Upper lobe of right lung (tissue), 1 donor: ENCODE results near the gene PTGR2. TPM values are rescaled to one million over a fixed set of nuclear protein-coding genes. Genes with fewer than 3 reads are reported as not detected.

Experiments
- ATAC-seq: fragments of 200-7000 bp; cut with Tn5 transposase; one replicate; pipeline ENCODE4 v1.9.1; 2020; ENCODE audit warnings: mild to moderate bottlenecking, moderate library complexity
- DNase-seq: peaks from one replicate; pipeline ENCODE4 v3.0.0-alpha.2; 2020
- H3K27ac ChIP-seq: fragments of 200-600 bp; one replicate; pipeline ENCODE4 v1.8.0; 2022
- H3K27me3 ChIP-seq: fragments of 200-600 bp; one replicate; pipeline ENCODE4 v1.8.0; 2022; ENCODE audit warnings: mild to moderate bottlenecking
- H3K36me3 ChIP-seq: fragments of 200-600 bp; one replicate; pipeline ENCODE4 v1.8.0; 2022
- H3K4me1 ChIP-seq: fragments of 200-600 bp; one replicate; pipeline ENCODE4 v1.8.0; 2022
- H3K4me3 ChIP-seq: fragments of 200-600 bp; one replicate; pipeline ENCODE4 v1.8.0; 2022; ENCODE audit warnings: mild to moderate bottlenecking
- H3K9me3 ChIP-seq: fragments of 200-600 bp; one replicate; pipeline ENCODE4 v1.8.0; 2022
- CTCF ChIP-seq: fragments of 200-600 bp; IDR thresholded peaks from one replicate; pipeline ENCODE4 v1.8.0; 2022; ENCODE audit warnings: antibody characterized with exemption
- intact Hi-C: fragments of 100-400 bp; cut with DNase I; formaldehyde crosslinking; loops from one replicate; pipeline ENCODE4 v1.11.0; 2022
- total RNA-seq: library from RNA; stranded (reverse); fragmentation: NEBNext Ultra II Directional; extraction: Animal tissue kit (Norgen Biotek cat#: 25700); gene quantifications from one replicate; pipeline ENCODE4 v1.2.1, GENCODE V29; 2021
- donor health status: DM: no; HTN: yes; CAD: no; lungs with severe emphysema.

Gene PTGR2
- total RNA-seq, 1 donor from 2014 or later = 12.9 TPM

DNA sequence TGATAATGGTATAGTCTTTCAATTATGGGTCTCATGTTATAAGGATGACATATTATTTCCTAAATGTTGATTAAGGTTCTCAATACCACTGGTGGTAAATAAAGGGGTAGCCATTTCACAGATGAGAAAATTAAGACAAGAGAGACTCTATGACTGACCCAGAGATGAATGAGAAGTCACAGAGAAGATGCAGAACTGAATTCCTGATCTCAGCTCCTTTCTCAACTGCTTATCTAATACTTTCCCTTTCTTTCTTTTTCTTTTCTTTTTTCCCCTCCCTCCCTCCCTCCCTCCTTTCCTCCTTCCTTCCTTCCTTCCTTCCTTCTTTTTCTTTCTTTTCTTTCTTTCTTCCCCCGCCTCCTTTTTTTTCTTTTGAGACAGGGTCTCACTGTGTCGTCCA lies 8.3 kb upstream of the PTGR2 start:
- no peak for DNase-seq
- Histone ChIP-seq H3K4me1 (no peaks in the 10 kb centered on the region), H3K27me3 (no peaks in the 10 kb centered on the region), H3K36me3 (no peaks in the 10 kb centered on the region), H3K4me3 (no peak overlapping the region), H3K27ac (no peak overlapping the region), H3K9me3 (no peaks in the 10 kb centered on the region)
- intact Hi-C loops = no loop called here
- no peak for TF ChIP-seq CTCF
- ATAC-seq = no peak

- intact Hi-C loops = no loop called here
- no peaks in the 10 kb centered on the region for H3K27me3 ChIP-seq
- H3K27ac ChIP-seq = no peak overlapping the region
- no peak overlapping the region for H3K4me3 ChIP-seq
- H3K36me3 ChIP-seq = no peaks in the 10 kb centered on the region
- DNase-seq = no peak
- ATAC-seq = no peak
- H3K9me3 ChIP-seq = no peaks in the 10 kb centered on the region
- no peak for TF ChIP-seq CTCF
- no peaks in the 10 kb centered on the region for H3K4me1 ChIP-seq
Measured at GRCh38 chr14:73846947-73847346, 4.7 kb upstream of the PTGR2 start.

- ATAC-seq (no peak), DNase-seq (no peak)
- Histone ChIP-seq H3K9me3 (no peaks in the 10 kb centered on the region), H3K4me3 (peak overlapping the region; percentile 63), H3K27ac (peak overlapping the region; percentile 93), H3K4me1 (no peaks in the 10 kb centered on the region), H3K27me3 (no peaks in the 10 kb centered on the region), H3K36me3 (no peaks in the 10 kb centered on the region)
- no peak for TF ChIP-seq CTCF
- intact Hi-C loops = no loop called here
Measured at GRCh38 chr14:73851000-73851399, 631 bp upstream of the PTGR2 start.

- H3K4me3 ChIP-seq = no peak overlapping the region
- H3K36me3 ChIP-seq = peaks cover 13% of the 10 kb centered on the region
- no peaks in the 10 kb centered on the region for H3K9me3 ChIP-seq
- ATAC-seq = no peak
- H3K4me1 ChIP-seq = no peaks in the 10 kb centered on the region
- DNase-seq = no peak
- H3K27me3 ChIP-seq = no peaks in the 10 kb centered on the region
- H3K27ac ChIP-seq = no peak overlapping the region
- TF ChIP-seq CTCF = no peak
- intact Hi-C loops = no loop called here
Measured at GRCh38 chr14:73859145-73859544, 7.5 kb downstream of the PTGR2 start.

DNA sequence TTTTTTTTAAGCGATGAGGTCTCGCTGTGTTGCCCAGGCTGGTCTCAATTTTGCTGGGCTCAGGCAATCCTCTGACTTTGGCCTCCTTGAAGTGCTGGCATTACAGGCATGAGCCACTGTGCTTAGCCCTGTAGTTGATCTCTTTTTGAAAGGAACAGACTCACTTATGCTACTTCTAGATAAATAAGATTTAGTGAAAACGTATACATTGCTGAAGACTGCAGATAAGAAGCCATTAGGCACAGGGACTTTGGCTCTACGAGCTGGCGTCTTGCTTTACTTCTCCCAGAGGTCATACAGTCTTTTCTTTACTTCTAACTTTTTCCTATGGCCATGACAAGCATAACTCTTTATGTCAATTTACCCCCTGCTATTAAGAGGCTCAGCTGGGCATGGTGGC lies 9.4 kb downstream of the PTGR2 start:
- intact Hi-C loops = no loop called here
- Histone ChIP-seq H3K4me3 (no peak overlapping the region), H3K9me3 (no peaks in the 10 kb centered on the region), H3K27ac (no peak overlapping the region), H3K4me1 (no peaks in the 10 kb centered on the region), H3K27me3 (no peaks in the 10 kb centered on the region), H3K36me3 (peaks cover 20% of the 10 kb centered on the region)
- no peak for ATAC-seq
- DNase-seq = no peak
- TF ChIP-seq CTCF = no peak

- TF ChIP-seq CTCF = no peak
- ATAC-seq = no peak
- intact Hi-C loops = no loop called here
- Histone ChIP-seq H3K4me3 (no peak overlapping the region), H3K27me3 (no peaks in the 10 kb centered on the region), H3K9me3 (no peaks in the 10 kb centered on the region), H3K27ac (no peak overlapping the region), H3K4me1 (no peaks in the 10 kb centered on the region), H3K36me3 (peaks cover 20% of the 10 kb centered on the region)
- DNase-seq = no peak
Measured at GRCh38 chr14:73862480-73862879, 10.8 kb downstream of the PTGR2 start.
